Measurements from ENCODE around the gene PLEKHG3.
"Not testable (repeated sequence)": the region's sequence is repeated elsewhere in the genome, so short reads cannot be mapped to it uniquely, and the experiment has no call there.

PLEKHG3 gene

DNA sequence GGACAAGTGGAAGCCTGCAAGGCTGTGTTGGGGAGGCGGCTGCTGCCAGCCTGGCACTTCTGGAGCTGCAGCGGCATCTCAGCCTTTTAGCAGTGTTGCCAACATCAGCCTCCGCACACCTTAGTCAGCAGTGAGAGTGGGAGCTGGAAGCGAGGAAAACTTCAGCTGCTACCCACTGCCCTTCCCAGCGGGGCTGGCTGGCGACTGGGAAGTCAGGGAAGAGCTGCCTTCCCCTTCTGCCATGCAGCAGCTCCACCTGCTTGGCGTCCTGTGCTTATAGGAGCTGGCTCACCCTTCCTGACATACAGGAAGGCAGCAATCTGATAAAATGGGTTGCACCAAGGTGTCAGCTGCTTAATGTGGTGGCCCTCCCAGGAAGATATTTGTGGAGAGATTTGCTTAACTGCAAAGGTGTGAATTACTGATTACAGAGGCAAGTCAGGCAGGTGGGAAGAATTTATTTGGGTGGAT is 15.4 kb upstream of the PLEKHG3 start:
- no peak for DNase-seq

GRCh38 chr14:64689289-64689688 is 14.9 kb upstream of the PLEKHG3 start:
- no peak for DNase-seq

GRCh38 chr14:64690607-64691006 is 13.6 kb upstream of the PLEKHG3 start:
- DNase-seq: not testable (repeated sequence)

DNA sequence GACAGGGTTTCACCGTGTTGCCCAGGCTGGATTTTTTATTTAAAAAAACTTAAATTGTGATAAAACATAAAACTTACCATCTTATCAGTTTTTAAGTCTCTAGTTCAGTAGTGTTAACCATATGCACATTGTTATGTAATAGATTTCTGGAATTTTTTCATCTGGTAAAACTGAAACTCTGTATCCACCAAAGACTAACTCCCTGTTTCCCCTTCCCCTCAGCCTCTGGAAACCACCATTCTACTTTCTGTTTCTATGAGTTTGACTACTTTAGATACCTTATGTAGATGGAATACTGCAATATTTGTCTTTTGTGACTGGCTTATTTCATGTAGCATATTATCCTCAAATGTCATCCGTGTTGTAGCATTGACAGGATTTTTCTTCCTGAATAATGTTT is 12.8 kb upstream of the PLEKHG3 start:
- DNase-seq: no peak

DNA sequence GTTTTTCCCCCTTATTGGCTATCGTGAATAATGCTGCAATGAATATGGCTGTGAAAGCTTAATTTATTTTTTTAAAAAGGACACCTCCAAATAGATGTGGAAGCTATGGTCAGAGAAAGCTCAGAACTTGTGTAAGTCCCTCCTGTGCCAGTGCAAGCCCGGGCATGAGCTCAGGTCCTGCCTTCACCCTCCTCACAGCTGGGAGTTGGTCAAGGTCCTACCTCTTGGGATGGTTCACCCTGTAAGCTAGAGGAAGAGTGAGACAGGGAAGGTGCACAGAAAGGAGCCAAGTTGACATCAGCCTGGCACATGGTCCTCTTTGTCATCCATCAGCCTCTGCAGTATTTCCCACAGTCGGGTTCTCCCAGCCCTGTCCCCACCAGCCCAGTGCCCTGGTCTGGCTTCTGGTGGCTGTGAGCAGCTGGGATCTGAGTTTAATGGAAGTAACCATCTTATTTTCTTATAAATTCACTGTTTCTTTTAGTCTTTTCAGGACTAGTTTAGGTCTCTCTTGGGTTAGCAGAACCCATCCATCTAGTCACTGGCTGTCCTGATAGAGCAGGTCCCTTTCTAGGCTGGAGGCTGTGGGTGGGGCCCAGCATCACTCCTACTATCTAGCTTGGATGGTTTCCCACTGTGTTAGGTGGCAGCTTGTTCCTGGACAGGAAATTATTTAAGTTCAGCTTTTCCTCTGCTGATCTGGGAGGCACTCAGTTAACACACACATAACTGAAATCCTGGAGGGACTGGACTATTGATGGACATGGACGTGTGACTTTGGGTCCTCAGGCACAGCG is 11.8 kb upstream of the PLEKHG3 start:
- no peak for DNase-seq

DNA sequence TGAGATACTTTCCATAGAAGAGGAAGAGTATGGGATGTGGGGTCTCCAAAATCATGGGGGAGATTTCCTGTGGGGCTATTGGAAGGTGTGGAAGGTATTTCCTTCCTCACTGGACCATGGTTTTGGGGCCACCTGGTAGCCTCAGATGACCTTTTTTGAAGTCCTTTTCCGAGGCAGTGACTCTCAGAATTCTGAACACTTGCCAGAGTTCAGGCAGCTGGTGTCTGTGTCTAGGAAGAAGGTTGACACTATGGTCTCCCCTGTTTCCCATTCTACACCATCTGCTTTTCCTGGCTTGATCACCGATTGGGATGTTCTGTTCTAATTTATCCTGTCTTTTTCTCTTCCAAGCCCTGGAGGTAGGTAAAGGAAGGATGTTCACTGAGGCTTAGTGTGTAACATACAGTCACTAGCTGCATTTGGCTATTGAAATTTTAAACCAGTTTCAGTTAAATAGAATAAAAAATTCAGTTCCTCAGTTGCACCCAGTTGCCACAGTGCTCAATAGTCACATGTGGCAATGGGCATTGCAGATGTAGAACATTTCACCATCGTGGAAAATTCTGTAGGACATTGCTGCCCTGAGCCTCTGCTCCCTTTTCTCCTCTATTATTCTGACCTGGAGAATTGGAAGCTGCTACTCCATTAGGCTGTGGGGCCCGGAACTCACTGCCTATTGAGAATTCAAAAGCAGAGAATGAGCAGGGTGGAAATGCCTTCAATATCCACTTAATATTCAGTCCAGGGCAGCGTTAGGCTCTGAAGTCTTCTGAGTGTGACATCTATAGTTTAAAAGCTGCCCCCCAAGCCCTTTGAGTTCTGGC is 11.0 kb upstream of the PLEKHG3 start:
- DNase-seq: no peak

DNA sequence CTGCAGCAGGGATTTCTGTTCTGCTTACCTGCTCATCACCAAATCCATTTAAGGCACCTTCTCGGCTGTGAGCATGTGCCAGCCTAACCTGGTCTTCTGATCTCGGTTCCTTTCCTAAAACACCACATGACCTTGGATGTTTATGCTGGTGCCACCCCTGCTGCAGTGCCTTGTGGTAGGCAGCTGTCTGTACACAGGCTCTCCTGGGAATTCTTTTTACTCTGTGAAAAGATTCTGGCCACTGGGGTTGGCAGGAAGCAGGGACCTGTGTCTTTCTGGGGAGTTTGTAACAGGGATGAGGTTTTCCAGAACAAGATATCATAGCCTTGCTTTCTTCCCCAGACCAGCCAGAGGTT is 10.4 kb upstream of the PLEKHG3 start:
- no peak for DNase-seq

GRCh38 chr14:64695071-64695470 is 9.2 kb upstream of the PLEKHG3 start:
- no peak for DNase-seq

DNA sequence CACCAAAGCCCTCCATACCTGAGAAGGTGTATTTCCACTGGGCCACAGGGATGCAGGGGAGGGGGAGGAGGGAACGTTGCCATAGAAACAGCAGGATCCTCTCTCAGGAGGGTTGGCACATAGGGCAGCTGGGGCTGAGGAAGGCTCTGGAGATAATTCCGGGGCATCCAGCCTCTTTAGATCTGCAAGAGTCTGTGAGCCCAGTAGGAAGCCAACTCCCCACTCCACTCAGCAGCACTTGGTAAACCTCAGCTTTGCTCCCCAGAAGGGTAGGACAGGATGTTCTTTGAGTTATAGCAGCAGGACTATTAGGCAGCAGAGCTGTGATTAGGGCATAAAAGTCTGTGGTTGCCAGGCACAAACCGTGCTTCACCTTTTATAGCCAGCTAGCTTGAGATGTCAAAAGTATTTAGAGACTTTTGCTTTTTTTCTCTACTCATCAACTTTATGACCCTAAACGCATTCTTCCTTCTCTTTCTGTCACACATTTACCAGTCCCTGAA is 7.8 kb upstream of the PLEKHG3 start:
- DNase-seq: no peak

- DNase-seq: no peak
Measured at GRCh38 chr14:64698903-64699302, 5.3 kb upstream of the PLEKHG3 start.

DNA sequence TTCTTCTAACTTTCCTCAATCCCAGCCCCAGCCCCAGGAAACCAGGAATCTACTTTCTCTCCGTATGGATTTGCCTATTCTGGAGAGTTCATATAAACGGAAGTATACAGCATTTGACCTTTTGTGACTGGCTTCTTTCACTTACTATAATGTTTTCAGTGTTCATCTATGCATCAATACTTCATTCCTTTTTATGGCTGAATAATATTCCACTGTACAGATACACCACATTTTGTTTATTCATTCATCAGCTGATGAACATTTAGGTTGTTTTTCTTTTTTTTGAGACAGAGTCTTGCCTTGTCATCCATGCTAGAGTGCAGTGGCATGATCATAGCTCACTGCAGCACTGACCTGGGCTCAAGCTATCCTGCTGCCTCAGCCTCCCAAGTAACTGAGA is 3.9 kb upstream of the PLEKHG3 start:
- no peak for DNase-seq

DNA sequence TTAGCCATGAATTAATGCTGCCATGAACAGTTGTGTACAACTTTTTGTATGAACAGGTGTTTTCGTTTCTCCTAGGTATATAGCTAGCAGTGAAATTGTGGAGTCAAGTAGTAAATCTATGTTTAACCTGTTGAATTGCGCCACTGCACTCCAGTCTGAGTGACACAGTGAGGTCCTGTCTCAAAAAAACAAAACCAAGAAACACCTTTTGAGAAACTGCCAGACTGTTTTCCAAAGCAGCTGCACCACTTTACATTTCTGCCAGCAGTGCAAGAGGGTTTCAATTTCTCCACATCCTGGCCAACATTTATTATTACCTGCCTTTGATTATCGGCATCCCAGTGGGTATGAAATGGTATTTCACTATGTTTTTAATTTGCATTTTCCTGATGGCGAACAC is 3.3 kb upstream of the PLEKHG3 start:
- DNase-seq: no peak

DNA sequence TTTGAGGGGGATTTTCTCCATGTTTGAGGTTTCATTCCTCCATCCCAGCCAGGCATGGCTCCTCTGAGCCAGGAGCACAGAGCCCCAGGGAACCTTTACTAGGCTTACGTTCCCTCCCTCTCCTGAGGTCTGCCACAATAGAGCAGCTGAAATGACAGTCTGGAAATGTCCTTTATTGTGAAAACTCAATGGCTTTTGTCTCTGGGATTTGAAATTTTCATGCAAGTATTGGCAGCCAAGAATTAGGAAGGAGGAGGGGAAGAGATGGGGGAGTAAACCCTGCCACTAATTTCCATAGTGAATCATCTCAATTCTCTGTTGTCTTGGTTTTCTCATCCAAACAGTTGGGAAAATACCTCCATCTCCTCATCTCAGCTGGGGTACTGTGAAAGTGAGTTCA is 2.6 kb upstream of the PLEKHG3 start:
- DNase-seq: no peak

DNA sequence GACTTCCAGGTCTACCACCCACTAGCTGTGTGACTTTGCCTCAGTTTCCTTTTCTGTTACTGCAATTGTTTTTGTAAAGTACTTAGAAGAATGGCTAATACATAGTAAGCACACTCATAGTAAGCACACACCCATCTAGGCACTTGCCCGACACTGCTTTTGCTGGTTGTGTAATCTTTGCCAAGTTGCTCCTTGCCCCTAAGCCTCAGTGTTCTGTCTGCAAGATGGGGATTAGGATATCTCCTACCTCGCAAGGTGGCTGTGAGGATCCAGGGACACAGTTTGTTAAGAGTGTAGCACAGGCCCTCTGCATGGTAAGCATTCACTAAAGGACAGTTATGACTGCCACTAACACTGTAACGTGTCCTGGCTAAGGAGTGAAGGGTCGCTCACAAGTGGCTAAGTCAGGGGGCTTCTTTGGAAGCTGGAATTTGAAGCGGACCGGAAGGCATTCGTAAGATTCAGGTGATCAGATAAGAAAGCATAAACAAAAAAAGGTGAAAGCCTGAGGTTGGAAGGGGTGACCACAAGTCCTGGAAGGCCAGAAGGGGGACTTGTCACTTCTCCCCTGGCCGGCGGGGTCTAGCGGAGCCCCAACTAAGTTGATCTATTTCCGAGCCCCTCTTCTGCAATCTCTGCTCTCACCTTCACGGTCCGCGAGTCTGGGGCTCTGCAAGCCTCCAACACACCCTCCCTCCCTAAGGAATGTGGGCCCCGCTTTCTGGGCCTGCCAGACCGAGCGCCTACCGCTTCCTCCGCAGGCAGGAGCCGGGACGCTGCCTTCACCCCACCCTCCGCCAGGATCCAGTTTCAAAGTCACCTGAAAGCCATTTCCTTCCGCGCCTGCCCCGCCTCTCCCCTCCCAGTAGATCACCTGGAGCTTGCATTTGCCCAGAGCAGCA is 1.5 kb upstream of the PLEKHG3 start:
- DNase-seq: no peak

- DNase-seq: no peak
Measured at GRCh38 chr14:64703395-64704142, 655 bp upstream of the PLEKHG3 start.

GRCh38 chr14:64704743-64705380 is 638 bp downstream of the PLEKHG3 start:
- DNase-seq: no peak

GRCh38 chr14:64705381-64706118 is 1.3 kb downstream of the PLEKHG3 start:
- no peak for DNase-seq

- no peak for DNase-seq
Measured at GRCh38 chr14:64706119-64706592, 1.9 kb downstream of the PLEKHG3 start.

GRCh38 chr14:64706593-64707193 is 2.5 kb downstream of the PLEKHG3 start:
- DNase-seq: no peak

DNA sequence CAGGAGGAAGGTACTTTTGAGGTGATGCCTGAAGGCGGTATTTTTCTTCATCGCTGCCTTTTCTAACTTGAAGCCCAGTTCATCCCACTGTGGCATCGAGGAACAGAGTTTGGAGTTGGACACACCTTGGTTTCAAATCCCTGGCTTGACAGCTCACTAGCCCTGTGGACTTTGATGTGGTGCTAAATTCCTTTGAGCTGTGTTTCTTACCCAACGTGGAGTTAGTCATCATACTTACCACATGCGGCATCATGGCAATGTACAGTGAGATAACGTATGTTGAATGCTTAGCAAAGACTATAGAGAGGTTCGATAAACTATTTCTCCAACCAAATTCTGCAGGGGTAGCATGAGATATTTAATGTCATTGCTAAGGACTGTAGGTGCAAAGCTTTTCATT is 3.4 kb downstream of the PLEKHG3 start:
- DNase-seq: no peak

All from SHP77 treated with DMSO at 0.1 percent for 48 hours (cell line).